GM12864 (cell line): ENCODE results near the gene MACROD2.

Source experiments
- DNase-seq: peaks from one replicate; pipeline ENCODE4 v3.0.0-alpha.2; 2011; ENCODE audit warnings: low read depth
- H3K4me3 ChIP-seq: 2 replicates; pipeline ENCODE4 v1.5.1; 2011; ENCODE audit warnings: mild to moderate bottlenecking, low read depth, low read length, control low read depth
- TF ChIP-seq, protein P1 (sequence below): IDR thresholded peaks from 2 replicates; pipeline ENCODE4 v1.5.1; 2011; ENCODE audit warnings: low read depth, mild to moderate bottlenecking, moderate library complexity, low read length, control low read depth, inconsistent platforms; ENCODE audit errors: missing control alignments

Gene MACROD2

GRCh38 chr20:14288341-14289330 is 293.3 kb downstream of the MACROD2 start:
- H3K4me3 ChIP-seq = no peak overlapping the region
- TF ChIP-seq, protein P1, sequence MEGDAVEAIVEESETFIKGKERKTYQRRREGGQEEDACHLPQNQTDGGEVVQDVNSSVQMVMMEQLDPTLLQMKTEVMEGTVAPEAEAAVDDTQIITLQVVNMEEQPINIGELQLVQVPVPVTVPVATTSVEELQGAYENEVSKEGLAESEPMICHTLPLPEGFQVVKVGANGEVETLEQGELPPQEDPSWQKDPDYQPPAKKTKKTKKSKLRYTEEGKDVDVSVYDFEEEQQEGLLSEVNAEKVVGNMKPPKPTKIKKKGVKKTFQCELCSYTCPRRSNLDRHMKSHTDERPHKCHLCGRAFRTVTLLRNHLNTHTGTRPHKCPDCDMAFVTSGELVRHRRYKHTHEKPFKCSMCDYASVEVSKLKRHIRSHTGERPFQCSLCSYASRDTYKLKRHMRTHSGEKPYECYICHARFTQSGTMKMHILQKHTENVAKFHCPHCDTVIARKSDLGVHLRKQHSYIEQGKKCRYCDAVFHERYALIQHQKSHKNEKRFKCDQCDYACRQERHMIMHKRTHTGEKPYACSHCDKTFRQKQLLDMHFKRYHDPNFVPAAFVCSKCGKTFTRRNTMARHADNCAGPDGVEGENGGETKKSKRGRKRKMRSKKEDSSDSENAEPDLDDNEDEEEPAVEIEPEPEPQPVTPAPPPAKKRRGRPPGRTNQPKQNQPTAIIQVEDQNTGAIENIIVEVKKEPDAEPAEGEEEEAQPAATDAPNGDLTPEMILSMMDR = no peak
- no peak for DNase-seq

- no peak for DNase-seq
- TF ChIP-seq, protein P1 = no peak
Observed at GRCh38 chr20:14291502-14291901, 296.2 kb downstream of the MACROD2 start.

GRCh38 chr20:14295238-14295637 is 299.9 kb downstream of the MACROD2 start:
- H3K4me3 ChIP-seq = no peak overlapping the region
- no peak for DNase-seq
- TF ChIP-seq, protein P1 = no peak

More at GRCh38 chr20:14291502-14291901, 296.2 kb downstream of the MACROD2 start:
- no peak overlapping the region for H3K4me3 ChIP-seq

GRCh38 chr20:14295770-14296309 is 300.5 kb downstream of the MACROD2 start:
- H3K4me3 ChIP-seq = no peak overlapping the region
- DNase-seq = no peak
- TF ChIP-seq, protein P1 = no peak

DNA sequence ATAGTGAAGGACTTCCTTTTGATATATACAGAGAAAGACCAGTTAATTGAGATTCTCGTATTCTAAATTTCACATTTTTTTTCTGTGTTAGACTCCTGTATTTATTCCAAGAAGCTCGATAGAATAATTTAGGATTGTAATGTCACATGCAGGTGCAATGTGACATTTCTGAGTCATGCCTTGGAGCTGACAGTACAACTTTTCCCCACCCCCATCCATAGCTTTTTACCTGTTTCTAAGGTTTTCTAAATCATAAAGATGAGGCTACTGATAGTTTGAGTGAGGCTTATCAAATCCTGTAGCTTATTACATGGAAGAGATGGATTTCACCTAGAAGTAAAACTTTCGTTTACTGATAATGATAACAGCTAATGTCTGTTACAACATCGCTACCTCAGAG is 304.5 kb downstream of the MACROD2 start:
- no peak overlapping the region for H3K4me3 ChIP-seq
- TF ChIP-seq, protein P1 = no peak
- DNase-seq = no peak

DNA sequence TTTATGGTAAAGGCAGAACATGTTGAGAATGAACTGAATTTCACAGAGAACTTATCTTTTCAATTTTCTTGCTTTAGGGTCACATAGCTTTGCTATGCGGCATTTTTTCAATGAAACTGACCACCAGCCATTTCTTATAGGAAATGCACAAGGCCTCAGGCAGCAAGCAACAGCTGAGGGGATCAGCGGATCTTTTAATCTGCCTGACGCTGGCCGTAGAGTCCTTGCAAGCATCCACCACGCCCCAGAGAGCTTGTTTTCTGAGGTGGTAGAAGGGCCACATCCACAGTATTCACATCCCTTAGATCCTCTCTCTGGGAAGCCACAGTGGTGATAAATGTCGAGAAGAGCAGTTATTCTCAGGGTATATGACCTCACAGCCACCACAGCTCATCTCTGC is 307.8 kb downstream of the MACROD2 start:
- no peak overlapping the region for H3K4me3 ChIP-seq
- no peak for DNase-seq
- TF ChIP-seq, protein P1 = no peak
